ENCODE results near the gene ZNF773.
"Not testable (repeated sequence)": the region's sequence is repeated elsewhere in the genome, so short reads cannot be mapped to it uniquely, and the experiment has no call there.

ZNF773 gene

DNA sequence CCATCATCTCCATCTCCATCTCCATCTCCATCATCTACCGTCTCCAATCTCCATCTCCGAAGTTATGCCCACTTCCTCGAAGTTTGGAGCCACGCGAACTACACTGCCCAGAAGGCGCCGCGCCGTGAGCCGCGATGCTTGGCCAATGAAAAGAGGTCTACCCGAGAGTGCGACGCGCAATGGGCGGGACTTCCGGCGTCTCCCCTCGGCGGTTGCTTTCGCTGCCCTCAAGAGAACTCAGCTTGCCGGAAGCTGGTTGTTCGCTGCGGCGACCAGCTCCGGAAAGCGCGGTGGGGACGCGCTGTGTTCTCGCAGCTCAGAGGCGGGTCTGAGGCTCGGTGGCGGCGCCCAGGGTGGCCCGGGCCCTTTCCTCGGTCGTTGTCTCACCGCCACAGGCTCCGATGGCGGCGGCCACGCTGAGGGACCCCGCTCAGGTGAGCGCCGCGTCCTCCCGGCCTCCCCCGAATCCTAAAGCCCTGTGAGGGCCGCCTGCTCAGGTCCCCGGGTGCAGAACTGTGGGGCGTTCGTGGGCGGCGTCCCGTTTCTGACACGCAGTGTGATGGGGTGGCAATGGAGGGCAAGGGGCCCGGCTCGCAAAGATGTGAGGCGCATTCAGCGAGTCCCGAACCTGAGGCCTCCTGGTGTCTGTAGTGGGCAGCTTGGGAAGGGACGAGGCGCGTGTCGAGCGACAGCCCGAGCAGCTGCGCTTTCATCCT is at the start of gene ZNF773:
Gene ZNF773, plus strand, starts transcription at position 259 of the 716 bp plus-strand sequence. Its CDS starts 143 bp downstream, at position 402.
- DNase-seq: peak; percentile 95

DNA sequence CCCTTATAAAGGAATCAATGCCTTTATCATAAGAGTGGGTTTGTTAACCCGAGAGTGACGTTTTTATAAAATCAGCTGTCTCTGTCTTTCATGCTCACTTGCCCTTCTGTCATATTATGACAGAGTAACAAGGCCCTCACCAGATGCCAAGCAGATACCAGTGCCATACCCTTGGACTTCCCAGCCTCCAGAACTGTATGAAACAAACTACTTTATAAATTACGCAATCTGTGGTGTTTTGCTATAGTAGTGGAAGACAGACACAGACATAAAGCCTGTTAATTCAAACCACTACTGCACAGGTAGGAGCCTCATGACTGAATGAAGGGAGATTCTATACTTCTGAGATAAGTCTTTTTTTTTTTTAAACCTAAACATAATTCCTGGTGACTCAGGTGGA is 47.4 kb upstream of the ZNF773 start:
- no peak for DNase-seq

DNA sequence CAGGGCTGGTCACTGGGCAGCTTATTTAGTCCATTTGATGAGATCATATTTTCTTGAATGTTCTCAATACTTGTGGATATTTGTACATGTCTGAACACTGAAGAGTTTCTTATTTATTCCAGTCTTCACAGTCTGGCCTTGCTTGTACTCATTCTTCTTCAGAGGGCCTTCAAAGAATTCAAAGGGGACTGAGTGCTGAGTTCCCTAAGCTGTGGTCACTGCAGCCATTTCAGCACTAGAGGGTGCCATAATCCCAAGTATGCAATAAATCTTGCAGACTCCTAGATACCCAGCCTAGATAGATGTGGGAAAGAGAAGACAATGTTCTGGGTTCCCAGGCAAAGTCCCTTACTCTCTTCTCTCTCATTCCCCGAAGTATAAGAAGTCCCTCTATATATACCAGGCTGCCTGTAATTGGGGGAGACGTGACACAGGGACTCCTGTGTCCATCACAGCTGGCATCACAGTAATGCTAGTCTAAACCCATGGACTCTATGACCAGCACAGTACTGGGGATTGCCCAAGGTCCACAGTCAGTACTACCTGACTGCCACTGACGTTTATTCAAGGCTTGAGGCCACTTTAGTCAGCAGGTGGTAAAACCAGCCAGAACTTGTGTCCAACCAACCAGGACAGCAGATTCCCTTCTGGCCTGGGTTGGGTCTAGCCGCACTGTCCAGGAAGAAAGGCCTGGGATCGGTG is 33.9 kb upstream of the ZNF773 start:
- no peak for DNase-seq

GRCh38 chr19:57466489-57466888 is 33.2 kb upstream of the ZNF773 start:
- DNase-seq: no peak

GRCh38 chr19:57473646-57474045 is 26.1 kb upstream of the ZNF773 start:
- no peak for DNase-seq

DNA sequence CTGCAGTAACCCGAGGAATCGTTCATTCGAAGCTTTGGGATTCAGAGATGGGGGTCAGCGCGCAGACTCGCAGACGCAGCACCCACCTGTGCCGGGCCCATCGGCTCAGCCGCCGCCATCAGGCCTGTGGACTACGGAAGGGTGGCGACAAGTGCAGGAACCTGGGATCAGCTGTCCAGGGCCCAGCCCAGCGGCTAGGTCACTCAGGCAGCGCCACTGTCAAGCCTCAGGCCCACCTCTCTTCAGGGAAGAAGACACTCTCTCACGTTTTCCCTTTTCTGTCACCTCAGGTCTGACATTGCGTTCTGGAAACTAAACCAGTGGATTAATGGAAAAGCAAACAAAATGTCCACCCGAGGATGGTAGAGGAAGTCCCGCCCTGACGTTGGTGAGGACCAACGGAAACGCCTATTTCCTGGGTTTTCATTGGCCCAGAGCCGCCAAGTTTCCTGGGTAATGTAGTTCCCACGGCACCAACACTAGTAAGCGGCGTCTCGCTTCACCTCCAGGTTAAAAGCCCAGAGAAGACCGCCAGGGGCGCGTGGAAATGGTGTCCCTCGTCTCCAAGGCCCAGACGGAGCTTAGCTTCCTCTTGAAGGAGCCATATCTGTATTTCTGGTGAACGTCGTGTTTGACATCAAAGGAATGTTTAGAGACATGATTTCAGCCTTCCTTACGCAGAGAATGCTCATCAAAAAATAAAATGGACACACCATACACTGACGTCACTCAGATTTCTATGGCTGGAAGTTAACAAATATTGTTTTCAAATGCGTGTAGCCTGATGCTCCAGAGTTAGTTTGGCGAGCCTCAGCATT is 22.3 kb upstream of the ZNF773 start, which contains the start of gene ZNF772:
Gene ZNF772, minus strand, starts transcription at position 376 of the 818 bp plus-strand sequence. Its CDS starts 257 bp downstream, at position 119.
- peak; percentile 95 for DNase-seq

GRCh38 chr19:57487477-57488298 is 12.1 kb upstream of the ZNF773 start, which contains the start of gene ZNF419:
Gene ZNF419 (plus strand): TSS chr19:57487750. CDS start chr19:57487951, 201 bp downstream.
- peak; percentile 96 for DNase-seq

GRCh38 chr19:57488299-57488644 is 11.5 kb upstream of the ZNF773 start:
- DNase-seq: not testable (repeated sequence)

DNA sequence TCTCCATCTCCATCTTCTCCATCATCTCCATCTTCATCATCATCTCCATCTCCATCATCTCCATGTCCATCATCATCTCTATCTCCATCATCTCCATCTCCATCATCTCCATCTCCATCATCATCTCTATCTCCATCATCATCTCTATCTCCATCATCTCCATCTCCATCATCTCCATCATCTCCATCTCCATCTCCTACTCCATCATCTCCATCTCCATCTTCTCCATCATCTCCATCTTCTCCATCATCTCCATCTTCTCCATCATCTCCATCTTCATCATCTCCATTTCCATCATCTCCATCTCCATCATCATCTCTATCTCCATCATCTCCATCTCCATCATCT is 432 bp upstream of the ZNF773 start:
- not testable (repeated sequence) for DNase-seq

DNA sequence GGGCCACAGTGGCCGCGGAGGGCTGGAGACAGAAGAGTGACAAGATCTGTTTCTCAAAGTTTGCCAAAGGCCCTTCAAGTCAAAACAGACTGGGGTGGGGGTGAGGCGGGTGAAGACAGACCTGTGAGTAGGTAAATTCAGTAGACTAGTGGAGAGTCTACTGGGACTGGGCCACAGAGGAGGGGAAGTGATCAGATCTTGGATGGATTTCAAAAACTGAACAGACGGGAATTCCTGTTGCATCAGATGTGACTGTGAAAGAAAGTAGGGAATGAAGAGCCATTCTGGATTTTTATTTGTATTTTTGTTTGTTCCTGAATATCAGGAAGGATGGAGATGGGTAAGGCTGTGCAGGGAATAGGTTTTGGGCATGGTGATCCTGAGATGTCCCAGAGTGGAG is 662 bp downstream of the ZNF773 start:
- not testable (repeated sequence) for DNase-seq

GRCh38 chr19:57506163-57506562 is 6.4 kb downstream of the ZNF773 start:
- no peak for DNase-seq

DNA sequence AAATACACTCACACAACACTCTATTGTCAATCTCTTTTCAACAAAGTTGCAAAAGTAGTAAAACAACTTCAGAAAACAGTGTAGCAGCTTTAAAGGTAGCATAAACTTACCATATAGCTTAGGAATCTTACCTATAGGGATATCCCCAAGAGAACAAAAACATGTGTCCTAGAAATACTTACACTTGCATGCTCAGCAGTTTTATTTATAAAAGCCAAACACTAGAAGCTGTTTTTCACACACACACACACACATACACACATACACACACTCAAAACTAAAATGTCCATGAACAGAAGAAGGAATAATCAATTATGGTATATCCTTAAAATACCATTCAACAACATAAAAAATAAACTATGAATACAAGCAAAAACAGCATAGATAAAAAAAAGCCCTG is 11.7 kb downstream of the ZNF773 start:
- no peak for DNase-seq

DNA sequence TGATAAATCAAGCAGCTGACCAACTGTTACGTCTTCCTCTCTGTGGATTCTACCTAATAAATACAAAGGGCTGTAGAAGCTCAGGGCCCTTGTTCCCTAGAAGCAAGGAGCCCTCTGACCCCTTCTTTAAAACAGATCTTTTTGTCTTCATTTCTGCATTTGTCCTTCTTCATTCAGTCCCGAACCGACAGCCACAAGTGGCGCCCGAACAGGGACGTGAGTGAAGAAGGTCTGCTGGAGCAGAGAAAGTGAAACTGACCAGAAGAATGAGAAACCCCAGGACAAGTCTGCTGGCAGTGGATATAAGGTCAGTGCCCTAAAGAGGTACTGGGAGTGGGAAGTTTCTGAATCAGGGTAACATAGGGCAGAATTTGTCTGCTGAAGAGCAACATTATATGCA is 13.1 kb downstream of the ZNF773 start:
- DNase-seq: no peak

DNA sequence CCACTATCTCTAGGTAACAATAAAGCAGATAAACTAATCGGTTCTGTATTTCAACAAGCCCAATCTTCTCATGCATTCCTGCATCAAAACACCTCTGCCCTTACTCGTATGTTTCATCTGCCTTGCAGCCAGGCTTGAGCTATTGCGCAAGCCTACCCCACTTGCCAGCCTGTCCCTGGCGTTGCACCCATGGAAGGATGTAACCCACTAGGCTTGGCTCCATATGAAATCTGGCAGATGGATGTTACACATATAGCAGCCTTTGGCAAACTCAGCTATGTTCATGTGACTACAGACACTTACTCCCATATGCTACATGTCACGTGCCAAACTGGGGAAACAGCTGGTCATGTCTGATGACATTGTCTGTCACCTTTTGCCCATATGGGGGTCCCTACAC is 15.5 kb downstream of the ZNF773 start:
- DNase-seq: no peak

DNA sequence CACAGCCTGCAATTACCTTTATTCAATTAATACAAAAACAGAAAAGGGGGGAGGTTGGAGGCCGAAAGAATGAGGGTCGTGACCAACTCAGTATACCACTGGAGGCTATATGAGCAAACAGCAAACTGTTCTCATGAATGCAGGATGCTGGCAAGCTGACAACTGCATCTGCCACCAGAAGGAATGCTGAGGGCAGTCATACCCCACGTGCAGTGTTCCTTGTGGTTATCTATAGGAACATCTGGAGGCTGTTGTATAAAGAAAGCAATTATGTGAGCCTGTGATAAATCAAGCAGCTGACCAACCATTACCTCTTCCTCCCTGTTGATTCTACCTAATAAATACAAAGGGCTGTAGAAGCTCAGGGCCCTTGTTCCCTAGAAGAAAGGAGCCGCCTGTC is 18.3 kb downstream of the ZNF773 start:
- not testable (repeated sequence) for DNase-seq

- peak; percentile 97 for DNase-seq
Observed at GRCh38 chr19:57527136-57527881, 27.6 kb downstream of the ZNF773 start, which contains the start of gene ZNF549. Gene ZNF549 (plus strand): TSS chr19:57527356. CDS start chr19:57527574, 218 bp downstream.

- no peak for DNase-seq
Observed at GRCh38 chr19:57537953-57538547, 38.3 kb downstream of the ZNF773 start.

DNA sequence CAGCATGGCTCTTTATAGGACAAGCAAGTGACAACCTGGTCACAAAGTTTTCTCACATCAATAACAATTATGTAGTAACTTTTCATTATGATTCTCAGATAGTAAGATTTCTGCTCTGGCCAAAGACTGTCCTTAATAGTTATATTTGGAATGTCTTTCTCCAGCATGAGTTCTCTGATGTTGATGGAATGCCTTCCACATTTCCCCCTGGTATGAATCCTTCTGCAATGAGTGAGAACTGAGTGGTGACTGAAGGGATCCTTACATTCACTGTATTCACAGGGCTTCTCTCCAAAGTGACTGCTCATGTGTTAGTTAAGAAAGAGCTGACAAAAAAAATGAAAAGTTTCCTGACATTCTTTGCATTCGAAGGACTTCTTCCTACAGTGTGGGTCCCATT is 46.8 kb downstream of the ZNF773 start:
- no peak for DNase-seq

DNA sequence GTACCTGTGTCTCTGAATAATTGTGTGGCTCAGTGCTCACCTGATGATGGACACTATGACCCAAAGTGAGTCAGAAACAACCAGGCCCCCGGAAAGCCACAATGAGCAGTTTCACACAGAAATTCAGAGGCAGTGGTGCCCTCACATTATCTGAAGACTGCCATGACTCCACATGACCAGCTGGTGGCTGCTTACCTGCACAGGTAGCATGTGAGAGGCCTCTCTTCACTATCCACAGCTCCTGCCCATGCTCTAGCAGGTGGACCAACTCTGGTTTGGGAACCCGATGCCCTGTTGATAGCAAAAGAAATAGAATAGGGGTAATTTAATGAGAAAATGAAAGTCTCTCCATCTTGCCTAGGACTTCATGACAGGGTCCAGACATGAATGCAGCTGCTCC is 52.7 kb downstream of the ZNF773 start:
- no peak for DNase-seq

DNA sequence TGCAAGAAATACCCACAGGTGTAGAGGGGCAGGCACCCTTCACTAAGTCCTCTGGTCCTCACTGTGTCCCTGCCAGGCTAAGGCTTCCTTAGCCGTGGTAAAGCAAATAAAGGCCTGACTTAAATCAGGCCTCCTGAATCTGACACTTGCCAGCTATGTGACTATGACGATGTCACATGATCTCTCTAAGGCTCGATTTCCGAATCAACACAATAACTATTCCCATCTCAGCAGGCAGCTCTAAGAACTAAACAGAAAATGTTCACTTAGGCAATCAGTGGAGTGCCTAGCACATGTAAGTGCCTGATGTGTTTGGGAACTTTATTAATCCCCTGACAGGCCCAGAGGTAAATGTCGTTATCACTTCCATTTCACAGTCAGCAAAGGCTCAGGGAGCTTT is 57.9 kb downstream of the ZNF773 start:
- DNase-seq: no peak
